K562 (cell line): Measurements from ENCODE around the gene SRSF1. TPM values are rescaled to one million over a fixed set of nuclear protein-coding genes. Genes with fewer than 3 reads are reported as not detected.

Experiments used
- CHD4 ChIP-seq: fragments of 200-600 bp; sonication (generic); IDR thresholded peaks from 3 replicates; pipeline ENCODE4 v1.6.1; 2012; ENCODE audit warnings: low read depth, mild to moderate bottlenecking, mixed read lengths, low read length, inconsistent platforms; ENCODE audit not compliant: insufficient read depth, insufficient replicate concordance, poor library complexity, severe bottlenecking
- ERF ChIP-seq: fragments of 450-650 bp; formaldehyde crosslinking; IDR thresholded peaks from 2 replicates; pipeline ENCODE4 v1.4.0; 2020; ENCODE audit warnings: mild to moderate bottlenecking, mixed read lengths
- ESRRA ChIP-seq: fragments of 450-650 bp; IDR thresholded peaks from 2 replicates; pipeline ENCODE4 v1.6.1; 2014; ENCODE audit warnings: low read depth, mild to moderate bottlenecking, moderate library complexity, borderline replicate concordance
- GABPB2 ChIP-seq: fragments of 250-450 bp; sonication (Bioruptor Pico); conservative IDR thresholded peaks from 2 replicates; pipeline ENCODE4 v1.5.1; 2021; ENCODE audit warnings: mild to moderate bottlenecking
- HDAC3 ChIP-seq: fragments of 450-650 bp; IDR thresholded peaks from 2 replicates; pipeline ENCODE4 v1.6.1; 2018; ENCODE audit warnings: borderline replicate concordance, mild to moderate bottlenecking, moderate library complexity; ENCODE audit not compliant: partially characterized antibody
- HNRNPLL ChIP-seq: fragments of 200-400 bp; formaldehyde crosslinking; IDR thresholded peaks from 2 replicates; pipeline ENCODE4 v1.6.1; 2017; ENCODE audit warnings: low read length, low read depth, mild to moderate bottlenecking; ENCODE audit not compliant: poor library complexity, severe bottlenecking
- KLF10 ChIP-seq: fragments of 250-450 bp; sonication (Bioruptor Pico); IDR thresholded peaks from 2 replicates; pipeline ENCODE4 v1.6.1; 2021; ENCODE audit warnings: matching md5 sums
- ZNF133 ChIP-seq: fragments of 250-450 bp; sonication (Bioruptor Pico); IDR thresholded peaks from 2 replicates; pipeline ENCODE4 v1.4.0; 2020; ENCODE audit warnings: mild to moderate bottlenecking
- ZNF143 ChIP-seq: sonication (generic); formaldehyde crosslinking; IDR thresholded peaks from 2 replicates; pipeline ENCODE4 v1.9.0; 2022; ENCODE audit warnings: mild to moderate bottlenecking, missing genetic modification reagents
- ZNF551 ChIP-seq: fragments of 250-450 bp; sonication (Bioruptor Pico); IDR thresholded peaks from 2 replicates; pipeline ENCODE4 v1.5.0; 2021; ENCODE audit warnings: mild to moderate bottlenecking, moderate library complexity
- ZNF589 ChIP-seq: fragments of 200-800 bp; sonication (Bioruptor generic); IDR thresholded peaks from 2 replicates; pipeline ENCODE4 v1.6.1; 2016; ENCODE audit warnings: low read depth, missing genetic modification characterization, missing compliant biosample characterization
- ZNF668 ChIP-seq: fragments of 250-450 bp; sonication (Bioruptor Pico); IDR thresholded peaks from 2 replicates; pipeline ENCODE4 v1.8.0; 2022; ENCODE audit warnings: mild to moderate bottlenecking, inconsistent platforms
- polyA plus RNA-seq, 8 experiments: library from polyadenylated mRNA; depleted of rRNA in 4 of 8; stranded (reverse) in 5 of 8; unstranded in 3 of 8; fragments of >200 nt; fragmentation: Nextera tagmentation in 2 of 8; fragmentation: Illumina TruSeq in 1 of 8; extraction: Ambion mirVana in 2 of 8; extraction: Trizol in 1 of 8; gene quantifications; 2 replicates each; pipeline versions ENCODE4 v1.2.1 to v1.2.3, GENCODE V29; 2011 to 2014; ENCODE audit warnings: inconsistent platforms in 1 of 8, missing spikeins in 1 of 8
- total RNA-seq, 7 experiments: library from RNA; depleted of rRNA in 6 of 7; stranded (reverse); fragments of >200 nt in 6 of 7; fragmentation: Illumina TruSeq in 2 of 7; extraction: Trizol in 2 of 7; gene quantifications; 2 replicates each; pipeline versions ENCODE4 v1.2.1 to v1.2.3, GENCODE V29; 2011 to 2021; ENCODE audit warnings: low replicate concordance in 1 of 7
- TF ChIP-seq, protein P1 (sequence below): fragments of 200-800 bp; sonication (Bioruptor generic); IDR thresholded peaks from 2 replicates; pipeline ENCODE4 v1.6.1; 2017; ENCODE audit warnings: missing genetic modification characterization, missing compliant biosample characterization
- TF ChIP-seq, protein P2 (sequence below): fragments of 450-650 bp; formaldehyde crosslinking; IDR thresholded peaks from 2 replicates; pipeline ENCODE4 v1.4.0; 2020; ENCODE audit warnings: mild to moderate bottlenecking, mixed read lengths
- TF ChIP-seq, protein P3 (sequence below), 2 experiments: fragments of 450-650 bp; IDR thresholded peaks; 2 replicates each; pipeline ENCODE4 v1.6.1; 2016; ENCODE audit warnings: mild to moderate bottlenecking in 2 of 2, borderline replicate concordance in 1 of 2, low read depth in 1 of 2, moderate library complexity in 1 of 2

Gene SRSF1
- total and polyA plus RNA-seq, 9 of the 15 experiments (the other 6 are each of a cell fraction or from before 2014, with no cell fraction given), result 77.8 to 559 (median 442) TPM

DNA sequence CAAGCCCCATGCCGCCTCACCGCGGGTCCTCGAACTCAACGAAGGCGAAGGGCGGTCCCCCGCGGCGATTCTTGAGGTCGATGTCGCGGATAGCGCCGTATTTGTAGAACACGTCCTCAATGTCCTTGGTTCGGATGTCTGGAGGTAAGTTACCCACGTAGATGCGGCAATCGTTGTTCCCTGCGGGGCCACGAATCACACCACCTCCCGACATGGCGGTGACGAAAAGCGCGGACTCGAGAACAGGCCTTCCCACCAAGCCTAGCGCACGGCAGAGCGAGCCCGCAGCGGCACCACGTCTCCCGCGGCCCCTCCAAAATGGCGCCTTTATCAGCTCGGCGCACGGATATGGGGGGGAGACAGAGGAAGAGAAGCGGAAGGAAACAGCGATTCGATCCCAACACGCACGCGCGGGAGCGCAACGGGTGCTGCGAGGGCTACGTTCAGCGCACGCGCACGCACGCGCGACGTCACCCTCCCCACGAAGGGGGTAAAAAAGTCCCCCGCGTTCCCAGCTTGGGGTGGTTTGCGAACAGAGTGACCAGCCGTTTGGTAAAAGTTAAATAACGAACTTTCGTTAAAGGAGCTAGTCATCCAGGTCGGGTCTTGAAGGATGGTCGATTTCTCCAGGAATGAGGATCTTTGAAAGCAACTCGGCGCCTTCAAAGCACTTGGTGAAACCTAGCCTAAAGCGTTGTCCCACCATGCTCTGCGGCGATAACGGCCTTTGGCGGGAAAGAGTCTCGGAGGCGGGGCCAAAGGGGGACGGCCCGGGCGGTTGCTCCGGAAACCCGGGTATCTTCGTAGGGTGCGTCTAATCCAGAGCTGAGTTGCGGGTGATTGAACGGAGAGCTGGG, at the start of gene SRSF1 (continued):
- peak; percentile 24; the same call in 1 of the 2 replicates for TF ChIP-seq ZNF589 (CRISPR knock-in tag)
- TF ChIP-seq, protein P1, sequence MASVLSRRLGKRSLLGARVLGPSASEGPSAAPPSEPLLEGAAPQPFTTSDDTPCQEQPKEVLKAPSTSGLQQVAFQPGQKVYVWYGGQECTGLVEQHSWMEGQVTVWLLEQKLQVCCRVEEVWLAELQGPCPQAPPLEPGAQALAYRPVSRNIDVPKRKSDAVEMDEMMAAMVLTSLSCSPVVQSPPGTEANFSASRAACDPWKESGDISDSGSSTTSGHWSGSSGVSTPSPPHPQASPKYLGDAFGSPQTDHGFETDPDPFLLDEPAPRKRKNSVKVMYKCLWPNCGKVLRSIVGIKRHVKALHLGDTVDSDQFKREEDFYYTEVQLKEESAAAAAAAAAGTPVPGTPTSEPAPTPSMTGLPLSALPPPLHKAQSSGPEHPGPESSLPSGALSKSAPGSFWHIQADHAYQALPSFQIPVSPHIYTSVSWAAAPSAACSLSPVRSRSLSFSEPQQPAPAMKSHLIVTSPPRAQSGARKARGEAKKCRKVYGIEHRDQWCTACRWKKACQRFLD (CRISPR knock-in tag), result peak; percentile 72; the same call in 1 of the 2 replicates
- TF ChIP-seq HNRNPLL, result peak; percentile 100
- peak; percentile 40; the same call in 1 of the 2 replicates for TF ChIP-seq ERF (CRISPR knock-in tag)
- no peak for TF ChIP-seq ZNF668 (CRISPR knock-in tag)
- peak; percentile 86 for TF ChIP-seq ZNF143 (CRISPR knock-in tag)
- no peak for TF ChIP-seq GABPB2
- TF ChIP-seq, protein P2, sequence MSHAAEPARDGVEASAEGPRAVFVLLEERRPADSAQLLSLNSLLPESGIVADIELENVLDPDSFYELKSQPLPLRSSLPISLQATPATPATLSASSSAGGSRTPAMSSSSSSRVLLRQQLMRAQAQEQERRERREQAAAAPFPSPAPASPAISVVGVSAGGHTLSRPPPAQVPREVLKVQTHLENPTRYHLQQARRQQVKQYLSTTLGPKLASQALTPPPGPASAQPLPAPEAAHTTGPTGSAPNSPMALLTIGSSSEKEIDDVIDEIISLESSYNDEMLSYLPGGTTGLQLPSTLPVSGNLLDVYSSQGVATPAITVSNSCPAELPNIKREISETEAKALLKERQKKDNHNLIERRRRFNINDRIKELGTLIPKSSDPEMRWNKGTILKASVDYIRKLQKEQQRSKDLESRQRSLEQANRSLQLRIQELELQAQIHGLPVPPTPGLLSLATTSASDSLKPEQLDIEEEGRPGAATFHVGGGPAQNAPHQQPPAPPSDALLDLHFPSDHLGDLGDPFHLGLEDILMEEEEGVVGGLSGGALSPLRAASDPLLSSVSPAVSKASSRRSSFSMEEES, result no peak
- no peak for TF ChIP-seq CHD4
- TF ChIP-seq, protein P3, sequence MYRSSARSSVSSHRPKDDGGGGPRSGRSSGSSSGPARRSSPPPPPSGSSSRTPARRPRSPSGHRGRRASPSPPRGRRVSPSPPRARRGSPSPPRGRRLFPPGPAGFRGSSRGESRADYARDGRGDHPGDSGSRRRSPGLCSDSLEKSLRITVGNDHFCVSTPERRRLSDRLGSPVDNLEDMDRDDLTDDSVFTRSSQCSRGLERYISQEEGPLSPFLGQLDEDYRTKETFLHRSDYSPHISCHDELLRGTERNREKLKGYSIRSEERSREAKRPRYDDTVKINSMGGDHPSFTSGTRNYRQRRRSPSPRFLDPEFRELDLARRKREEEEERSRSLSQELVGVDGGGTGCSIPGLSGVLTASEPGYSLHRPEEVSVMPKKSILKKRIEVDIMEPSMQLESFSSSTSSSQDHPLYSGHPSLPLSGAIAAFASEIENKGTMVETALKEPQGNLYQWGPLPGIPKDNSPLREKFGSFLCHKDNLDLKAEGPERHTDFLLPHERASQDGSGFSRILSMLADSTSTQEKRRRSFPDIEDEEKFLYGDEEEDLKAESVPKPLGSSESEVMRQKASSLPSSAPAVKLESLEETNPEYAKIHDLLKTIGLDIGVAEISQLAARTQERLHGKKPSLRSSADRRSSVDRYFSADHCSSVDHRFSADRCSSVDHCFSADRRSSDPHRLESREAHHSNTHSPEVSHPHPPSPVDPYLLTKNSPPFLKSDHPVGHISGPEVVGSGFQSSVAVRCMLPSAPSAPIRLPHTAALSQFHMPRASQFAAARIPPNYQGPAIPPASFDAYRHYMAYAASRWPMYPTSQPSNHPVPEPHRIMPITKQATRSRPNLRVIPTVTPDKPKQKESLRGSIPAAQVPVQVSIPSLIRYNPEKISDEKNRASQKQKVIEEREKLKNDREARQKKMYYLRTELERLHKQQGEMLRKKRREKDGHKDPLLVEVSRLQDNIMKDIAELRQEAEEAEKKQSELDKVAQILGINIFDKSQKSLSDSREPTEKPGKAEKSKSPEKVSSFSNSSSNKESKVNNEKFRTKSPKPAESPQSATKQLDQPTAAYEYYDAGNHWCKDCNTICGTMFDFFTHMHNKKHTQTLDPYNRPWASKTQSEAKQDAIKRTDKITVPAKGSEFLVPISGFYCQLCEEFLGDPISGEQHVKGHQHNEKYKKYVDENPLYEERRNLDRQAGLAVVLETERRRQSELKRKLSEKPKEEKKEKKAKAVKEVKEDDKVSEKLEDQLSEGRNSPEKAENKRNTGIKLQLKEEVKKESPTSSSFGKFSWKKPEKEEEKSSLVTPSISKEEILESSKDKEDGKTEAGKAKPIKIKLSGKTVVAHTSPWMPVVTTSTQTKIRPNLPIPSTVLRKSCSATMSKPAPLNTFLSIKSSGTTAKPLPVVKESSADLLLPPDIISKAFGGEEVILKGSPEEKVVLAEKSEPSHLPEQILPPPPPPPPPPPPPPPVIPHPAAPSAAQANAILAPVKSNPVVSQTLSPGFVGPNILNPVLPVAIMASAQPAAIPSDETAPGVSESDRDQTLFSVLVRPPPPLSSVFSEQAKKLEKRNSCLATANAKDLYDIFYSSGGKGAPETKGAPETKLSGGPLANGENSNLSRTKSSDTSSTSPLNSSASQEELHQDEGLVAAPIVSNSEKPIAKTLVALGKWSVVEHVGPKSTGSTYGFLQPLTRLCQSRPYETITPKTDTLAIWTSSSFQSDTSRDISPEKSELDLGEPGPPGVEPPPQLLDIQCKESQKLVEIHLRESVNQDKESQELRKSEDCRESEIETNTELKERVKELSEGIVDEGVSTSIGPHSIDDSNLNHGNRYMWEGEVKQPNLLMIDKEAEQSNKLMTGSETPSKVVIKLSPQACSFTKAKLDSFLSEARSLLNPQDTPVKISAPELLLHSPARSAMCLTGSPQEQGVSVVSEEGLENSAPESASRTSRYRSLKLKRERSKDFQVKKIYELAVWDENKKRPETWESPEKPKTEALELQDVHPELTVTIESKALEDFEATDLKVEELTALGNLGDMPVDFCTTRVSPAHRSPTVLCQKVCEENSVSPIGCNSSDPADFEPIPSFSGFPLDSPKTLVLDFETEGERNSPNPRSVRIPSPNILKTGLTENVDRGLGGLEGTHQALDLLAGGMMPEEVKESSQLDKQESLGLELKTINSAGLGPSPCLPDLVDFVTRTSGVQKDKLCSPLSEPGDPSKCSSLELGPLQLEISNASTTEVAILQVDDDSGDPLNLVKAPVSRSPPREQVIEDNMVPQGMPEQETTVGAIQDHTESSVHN (IDR thresholded peaks at IDR 0.05; ENCODE audit: borderline replicate concordance in 1 of 2, low read depth in 1 of 2), result 0 out of 4 replicates have a peak, but pooled peaks of 1 of the 2 experiments have one; percentile 13
- TF ChIP-seq ESRRA, result peak; percentile 79
- no peak for TF ChIP-seq ZNF551 (CRISPR knock-in tag)
- no peak for TF ChIP-seq ZNF133
- peak; percentile 100 for TF ChIP-seq HDAC3
- no peak for TF ChIP-seq KLF10 (CRISPR knock-in tag)
